Measurements from ENCODE around the gene PEDS1.
"Not testable (repeated sequence)": the region's sequence is repeated elsewhere in the genome, so short reads cannot be mapped to it uniquely, and the experiment has no call there.

- not testable (repeated sequence) for TF ChIP-seq HDAC2, ZNF274 (CRISPR knock-in tag; IDR thresholded peaks at IDR 0.05)
Measured at GRCh38 chr20:50201710-50202109, 48.2 kb upstream of the PEDS1 start.

Measured in HepG2 (cell line).